ACC112 (cell line): Measurements from ENCODE around the gene LYPD6.
"Not testable (repeated sequence)": the region's sequence is repeated elsewhere in the genome, so short reads cannot be mapped to it uniquely, and the experiment has no call there.

Source experiments
- H2AFZ ChIP-seq: fragments of 200-600 bp; sonication (generic); one replicate; pipeline ENCODE4 v1.6.0; 2017; ENCODE audit warnings: antibody characterized with exemption, low read length; ENCODE audit not compliant: unreplicated experiment
- H3K27ac ChIP-seq: fragments of 200-600 bp; sonication (generic); 2 replicates; pipeline ENCODE4 v1.5.1; 2014; ENCODE audit warnings: low read depth, mild to moderate bottlenecking, antibody characterized with exemption, low read length, moderate library complexity
- H3K27me3 ChIP-seq: fragments of 200-600 bp; sonication (generic); 2 replicates; pipeline ENCODE4 v1.6.1; 2014; ENCODE audit warnings: mild to moderate bottlenecking, antibody characterized with exemption, low read length, moderate library complexity, mixed read lengths; ENCODE audit not compliant: insufficient read depth
- H3K36me3 ChIP-seq: fragments of 200-600 bp; sonication (generic); 2 replicates; pipeline ENCODE4 v1.6.1; 2016; ENCODE audit warnings: mild to moderate bottlenecking, antibody characterized with exemption, low read length, moderate library complexity, mixed read lengths; ENCODE audit not compliant: insufficient read depth
- H3K4me1 ChIP-seq: fragments of 200-600 bp; sonication (generic); one replicate; pipeline ENCODE4 v1.6.1; 2016; ENCODE audit warnings: low read length, mixed read lengths; ENCODE audit not compliant: insufficient read depth, unreplicated experiment, control insufficient read depth
- H3K4me3 ChIP-seq: fragments of 200-600 bp; sonication (generic); 2 replicates; pipeline ENCODE4 v1.5.1; 2014; ENCODE audit warnings: mild to moderate bottlenecking, low read depth, low read length
- H3K79me2 ChIP-seq: fragments of 200-600 bp; sonication (generic); one replicate; pipeline ENCODE4 v1.6.0; 2016; ENCODE audit warnings: low read length; ENCODE audit not compliant: control insufficient read depth, unreplicated experiment, insufficient read depth

LYPD6 gene

GRCh38 chr2:149499204-149499603 lies 168.8 kb downstream of the LYPD6 start:
- not testable (repeated sequence) for H3K4me3 ChIP-seq, H3K4me1 ChIP-seq, H3K36me3 ChIP-seq, H3K27me3 ChIP-seq, H2AFZ ChIP-seq, H3K79me2 ChIP-seq, H3K27ac ChIP-seq

GRCh38 chr2:149506808-149507207 lies 176.4 kb downstream of the LYPD6 start:
- not testable (repeated sequence) for H3K27ac ChIP-seq, H2AFZ ChIP-seq, H3K4me3 ChIP-seq, H3K4me1 ChIP-seq, H3K27me3 ChIP-seq, H3K36me3 ChIP-seq, H3K79me2 ChIP-seq

GRCh38 chr2:149507974-149508373 lies 177.6 kb downstream of the LYPD6 start:
- no peak overlapping the region for H3K27ac ChIP-seq

GRCh38 chr2:149513461-149513860 lies 183.1 kb downstream of the LYPD6 start:
- H3K27ac ChIP-seq = no peak overlapping the region

More at GRCh38 chr2:149507974-149508373, 177.6 kb downstream of the LYPD6 start:
- Histone ChIP-seq H3K27me3 (no peaks in the 10 kb centered on the region), H3K4me1 (no peaks in the 10 kb centered on the region), H3K4me3 (no peak overlapping the region), H3K79me2 (no peaks in the 10 kb centered on the region), H2AFZ (no peak overlapping the region), H3K36me3 (no peaks in the 10 kb centered on the region)

More at GRCh38 chr2:149513461-149513860, 183.1 kb downstream of the LYPD6 start:
- no peaks in the 10 kb centered on the region for H3K36me3 ChIP-seq
- no peak overlapping the region for H3K4me3 ChIP-seq
- no peak overlapping the region for H2AFZ ChIP-seq
- H3K79me2 ChIP-seq = no peaks in the 10 kb centered on the region
- no peaks in the 10 kb centered on the region for H3K27me3 ChIP-seq
- no peaks in the 10 kb centered on the region for H3K4me1 ChIP-seq
